Stimulated activated CD8-positive, alpha-beta memory T cell treated with anti-CD3 and anti-CD28 coated beads, Interleukin-12 subunit alpha, Interleukin-12 subunit beta, amount 100 ng/mL, for 4 hours (primary cell): ENCODE results near the gene NEURL2.
A peak's percentile ranks its signal among the peaks of the same experiment; 100 is the strongest.
"Not testable (repeated sequence)": the region's sequence is repeated elsewhere in the genome, so short reads cannot be mapped to it uniquely, and the experiment has no call there.

ENCODE experiments used
- DNase-seq: peaks from one replicate; pipeline ENCODE4 v3.0.0-alpha.2; 2020; ENCODE audit warnings: low read depth

NEURL2 gene

DNA sequence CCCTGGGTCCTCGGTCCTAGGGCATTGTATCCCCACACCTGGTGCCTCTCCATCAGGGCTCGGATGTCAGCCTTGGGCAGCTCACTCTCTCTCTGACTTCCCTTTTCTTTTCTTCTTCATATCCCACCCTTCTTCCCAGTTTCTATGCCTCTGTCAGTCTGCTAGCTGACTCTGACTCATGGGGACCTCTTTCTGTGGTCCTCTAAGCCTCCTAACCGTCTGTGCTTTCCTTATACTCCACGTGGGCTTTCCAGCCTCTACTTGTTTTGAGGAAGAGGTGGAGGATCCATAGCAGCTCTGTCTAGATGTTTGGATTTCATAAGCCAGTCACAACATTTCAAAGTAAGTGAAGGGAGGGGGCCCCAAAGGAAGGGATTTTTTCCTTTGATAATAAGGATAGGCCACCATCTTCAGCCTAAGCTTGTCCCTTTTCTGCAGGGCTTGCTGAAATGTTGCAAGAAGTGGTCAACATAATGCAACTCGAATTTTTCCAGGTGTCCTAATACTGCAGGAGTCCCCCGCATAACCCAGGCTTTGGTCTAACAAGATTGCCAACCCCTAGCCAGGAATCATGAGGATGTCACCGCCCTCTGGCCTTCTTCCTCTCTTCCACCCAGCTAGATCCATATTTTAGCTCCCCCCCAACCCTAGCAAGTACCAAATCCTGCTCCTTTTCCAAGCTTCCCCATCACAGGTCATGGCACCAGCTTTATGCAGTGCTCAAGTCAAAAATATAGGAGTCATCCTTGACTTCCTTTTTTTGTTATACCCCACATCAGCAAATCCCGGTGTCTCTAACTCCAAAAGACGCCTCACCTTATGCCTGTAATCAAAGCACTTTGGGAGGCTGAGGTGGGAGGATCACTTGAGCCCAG is 29.7 kb upstream of the NEURL2 start:
- no peak for DNase-seq

DNA sequence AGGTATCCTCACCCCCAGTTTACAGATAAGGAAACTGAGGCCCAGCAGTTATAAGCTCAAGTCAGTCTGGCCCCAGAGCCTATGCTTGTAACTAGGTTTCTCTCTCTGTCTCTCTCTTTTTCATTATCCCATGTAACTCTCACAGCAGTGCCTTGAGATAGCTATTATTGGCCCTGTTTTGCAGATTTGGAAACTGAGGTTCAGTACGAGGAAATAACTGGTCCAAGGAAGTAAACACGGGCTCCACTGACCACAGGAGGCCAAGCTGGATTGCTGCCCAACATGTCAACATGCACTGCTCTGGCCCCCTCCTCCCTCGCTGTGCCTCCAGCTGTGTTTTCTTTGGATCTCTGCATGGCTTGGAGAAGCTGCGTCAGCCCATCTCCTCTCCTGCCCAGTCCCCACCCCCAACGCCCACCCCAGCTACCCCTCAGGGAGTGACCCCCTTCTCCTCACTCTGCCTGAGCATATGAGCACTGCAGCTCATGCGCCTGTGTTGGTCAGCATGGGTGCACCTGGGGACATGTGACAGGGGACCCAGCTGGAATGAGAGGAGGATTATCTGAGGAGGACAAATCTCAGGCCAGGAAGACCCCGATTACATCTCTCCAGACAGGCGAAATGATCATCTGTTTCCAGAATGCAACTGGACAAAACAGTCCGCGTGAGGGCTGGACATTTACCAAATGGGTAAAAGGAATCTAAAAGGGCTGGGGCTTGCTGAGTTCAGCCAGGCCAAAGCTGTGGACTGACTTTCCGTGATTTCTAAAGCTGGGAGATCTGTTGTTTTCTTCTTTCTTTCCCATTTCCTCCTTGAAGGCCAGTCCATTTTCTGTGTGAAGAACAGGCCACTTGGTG is 28.8 kb upstream of the NEURL2 start:
- no peak for DNase-seq

GRCh38 chr20:45918779-45919537 is 27.9 kb upstream of the NEURL2 start:
- no peak for DNase-seq

- DNase-seq, result no peak
Observed at GRCh38 chr20:45918182-45918737, 27.3 kb upstream of the NEURL2 start.

DNA sequence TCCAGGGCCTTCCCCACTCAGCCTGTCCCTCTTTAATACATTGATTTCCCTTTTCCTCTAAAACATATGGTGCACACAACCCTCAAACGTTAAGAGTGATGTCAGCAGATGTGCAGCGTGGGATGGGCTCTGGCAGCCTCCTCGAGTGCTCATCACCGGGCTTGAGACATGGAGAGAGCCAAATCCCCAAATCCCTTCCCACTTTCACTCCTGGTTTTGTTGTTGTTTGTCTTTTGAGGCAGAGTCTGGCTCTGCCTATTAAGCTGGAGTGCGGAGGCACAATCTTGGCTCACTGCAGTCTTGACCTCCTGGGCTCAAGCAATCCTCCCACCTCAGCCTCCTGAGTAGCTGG is 26.8 kb upstream of the NEURL2 start:
- no peak for DNase-seq

DNA sequence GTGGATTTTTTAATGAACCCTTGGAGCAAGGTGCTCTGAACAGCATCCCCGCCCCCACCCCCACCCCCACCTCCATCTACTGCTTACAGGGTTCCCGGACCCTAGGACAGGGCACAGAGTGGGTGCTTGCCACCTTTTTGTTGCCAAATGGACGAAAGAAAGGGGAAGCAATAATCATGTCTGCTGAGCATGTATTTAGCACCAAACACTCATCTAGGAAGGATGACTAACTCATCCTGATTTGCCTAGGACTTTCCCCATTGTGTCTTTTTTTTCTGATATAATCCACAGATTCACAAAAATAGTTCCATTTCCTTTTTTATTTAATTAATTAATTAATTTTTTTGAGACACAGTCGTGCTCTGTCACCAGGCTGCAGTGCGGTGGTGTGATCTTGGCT is 22.1 kb upstream of the NEURL2 start:
- DNase-seq, result no peak

DNA sequence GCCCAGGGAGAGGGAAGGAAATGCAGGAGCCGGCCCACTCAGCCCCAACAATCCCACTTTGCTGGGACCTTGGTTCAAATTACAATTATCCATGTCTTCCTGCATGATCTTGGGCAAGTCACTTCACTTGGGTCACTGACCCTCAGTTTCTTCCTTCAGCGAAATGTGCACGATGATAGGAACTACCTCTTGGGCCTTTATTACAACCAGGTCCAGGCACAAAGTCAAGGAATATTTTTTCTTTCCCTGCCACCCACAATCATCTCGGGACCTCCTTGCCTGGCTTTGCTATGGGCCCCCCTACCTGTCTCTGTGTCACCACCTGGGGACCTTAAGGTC is 21.3 kb upstream of the NEURL2 start:
- no peak for DNase-seq

DNA sequence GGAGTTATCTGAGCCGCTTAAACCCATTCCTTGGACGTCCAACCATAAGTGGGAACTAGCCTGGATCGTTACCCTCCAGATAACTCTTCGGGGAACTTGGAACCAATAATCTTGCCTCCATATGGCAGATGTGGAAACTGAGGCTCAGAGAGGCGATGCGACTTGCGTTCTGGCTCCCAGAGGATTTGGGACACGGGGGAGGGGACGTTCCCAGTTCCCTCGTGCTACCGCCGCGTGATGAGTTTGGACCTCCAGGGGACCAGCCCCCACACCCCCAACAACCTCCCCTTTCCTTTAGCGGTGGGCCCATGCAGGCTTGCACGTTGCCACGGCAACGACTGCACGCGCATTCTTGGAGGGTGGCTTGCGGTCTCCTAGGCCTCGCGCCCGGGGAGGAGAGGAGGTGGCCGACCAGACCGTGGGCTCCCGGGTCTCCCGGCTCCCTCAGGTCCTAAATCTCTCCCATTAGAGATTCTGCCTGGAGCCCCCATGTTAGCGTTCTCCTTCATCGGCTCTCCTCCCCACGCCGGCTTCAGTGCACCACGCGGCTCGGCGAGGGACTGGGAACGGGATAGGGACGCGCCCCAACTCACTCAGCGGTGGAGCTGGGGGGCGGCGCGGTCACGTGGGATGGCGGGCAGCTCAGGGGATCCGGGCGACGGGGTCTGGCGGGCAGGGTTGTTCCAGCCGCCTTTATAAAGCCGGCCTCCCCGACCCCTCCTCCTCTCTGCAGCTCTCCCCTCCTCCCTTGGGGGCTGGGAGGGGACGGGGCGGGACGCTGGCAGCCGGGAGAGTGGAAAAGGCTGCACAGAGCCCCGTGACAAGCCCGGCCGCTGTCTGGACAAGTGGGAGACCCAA is 20.7 kb upstream of the NEURL2 start, which contains the start of gene PLTP:
PLTP (minus strand) TSS at position 670 of the 858 bp plus-strand sequence. CDS start 703 bp downstream, outside the sequence.
- DNase-seq, result no peak

GRCh38 chr20:45910670-45911485 is 19.9 kb upstream of the NEURL2 start:
- peak; percentile 85 for DNase-seq

- no peak for DNase-seq
Observed at GRCh38 chr20:45909817-45910669, 19.0 kb upstream of the NEURL2 start.

GRCh38 chr20:45909336-45909808 is 18.4 kb upstream of the NEURL2 start:
- no peak for DNase-seq

GRCh38 chr20:45908084-45908483 is 17.1 kb upstream of the NEURL2 start:
- no peak for DNase-seq

GRCh38 chr20:45907219-45907948 is 16.4 kb upstream of the NEURL2 start:
- no peak for DNase-seq

- no peak for DNase-seq
Observed at GRCh38 chr20:45905505-45906079, 14.6 kb upstream of the NEURL2 start.

- DNase-seq, result no peak
Observed at GRCh38 chr20:45904583-45905504, 13.8 kb upstream of the NEURL2 start.

DNA sequence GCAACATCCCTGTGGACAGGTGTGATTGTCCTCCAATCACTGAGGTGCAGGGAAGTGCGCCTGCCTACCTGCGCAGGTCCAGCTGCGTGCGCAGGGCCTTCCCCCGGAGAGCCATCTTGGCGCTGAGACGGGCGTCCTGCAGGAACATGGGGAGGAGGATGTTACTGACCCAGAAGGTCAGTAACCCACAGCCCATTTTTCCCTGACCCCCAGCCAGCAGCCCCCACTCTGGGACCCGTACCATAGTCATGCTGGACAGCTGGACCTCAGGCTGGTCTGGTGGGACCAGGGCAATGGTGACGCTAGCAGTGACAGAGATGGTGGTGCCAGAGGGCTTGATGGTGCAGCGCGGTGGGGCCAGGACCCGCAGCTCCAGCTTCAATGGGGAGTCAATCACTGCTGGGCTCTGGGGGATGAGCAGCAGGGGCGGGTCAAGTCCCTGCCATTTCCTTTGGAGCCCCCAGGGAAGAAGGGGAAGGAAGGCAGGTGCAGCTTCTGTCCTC is 11.2 kb upstream of the NEURL2 start:
- no peak for DNase-seq

DNA sequence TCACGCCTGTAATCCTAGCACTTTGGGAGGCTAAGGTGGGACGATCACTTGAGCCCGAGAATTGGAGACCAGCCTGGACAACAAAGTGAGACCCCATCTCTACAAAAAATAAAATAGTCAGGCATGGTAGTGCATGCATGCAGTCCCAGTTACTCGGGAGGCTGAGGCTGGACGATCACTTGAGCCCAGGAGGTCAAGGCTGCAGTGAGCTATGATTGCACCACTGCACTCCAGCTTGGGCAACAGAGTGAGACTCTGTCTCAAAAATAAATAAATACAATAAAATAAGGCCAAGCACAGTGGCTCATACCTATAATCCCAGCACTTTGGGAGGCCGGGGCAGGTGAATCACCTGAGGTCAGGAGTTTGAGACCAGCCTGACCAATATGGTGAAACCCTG is 10.3 kb upstream of the NEURL2 start:
- not testable (repeated sequence) for DNase-seq
